K562 (cell line): ENCODE data around the gene NQO2.
A peak's percentile ranks its signal among the peaks of the same experiment; 100 is the strongest.

ENCODE experiments used
- ADNP ChIP-seq: fragments of 200-800 bp; sonication (Bioruptor generic); IDR thresholded peaks from 2 replicates; pipeline ENCODE4 v1.6.1; 2016; ENCODE audit warnings: missing genetic modification characterization, missing compliant biosample characterization
- ESRRA ChIP-seq: fragments of 450-650 bp; IDR thresholded peaks from 2 replicates; pipeline ENCODE4 v1.6.1; 2014; ENCODE audit warnings: low read depth, mild to moderate bottlenecking, moderate library complexity, borderline replicate concordance
- GABPA ChIP-seq: fragments of 200-800 bp; sonication (Bioruptor generic); conservative IDR thresholded peaks from 2 replicates; pipeline ENCODE4 v1.6.1; 2016; ENCODE audit warnings: low read depth, missing genetic modification characterization, missing compliant biosample characterization
- NUFIP1 ChIP-seq: fragments of 450-650 bp; IDR thresholded peaks from 2 replicates; pipeline ENCODE4 v1.6.1; 2018; ENCODE audit not compliant: partially characterized antibody
- POLR2A ChIP-seq: fragments of 450-650 bp; conservative IDR thresholded peaks from 2 replicates; pipeline ENCODE4 v1.6.1; 2016
- TRIM24 ChIP-seq, 2 experiments: fragments of 450-650 bp; IDR thresholded peaks; 2 replicates each; pipeline ENCODE4 v1.6.1; 2016
- ZBTB7A ChIP-seq: IDR thresholded peaks from 2 replicates; pipeline ENCODE4 v1.6.1; 2011; ENCODE audit warnings: low read depth, mild to moderate bottlenecking, low read length, moderate library complexity, borderline replicate concordance; ENCODE audit not compliant: control insufficient read depth
- TF ChIP-seq, protein P1 (sequence below), 3 experiments: IDR thresholded peaks in 2 of 3; conservative IDR thresholded peaks in 1 of 3; 2 replicates each; pipeline ENCODE4 v1.5.1; 2011 to 2012; ENCODE audit warnings: low read length in 3 of 3, mild to moderate bottlenecking in 3 of 3, control low read depth in 2 of 3, improper control_type of control experiment in 1 of 3, inconsistent platforms in 1 of 3, low read depth in 1 of 3, mixed read lengths in 1 of 3, moderate library complexity in 1 of 3; ENCODE audit not compliant: insufficient read depth in 2 of 3
- TF ChIP-seq, protein P2 (sequence below): sonication (generic); formaldehyde crosslinking; IDR thresholded peaks from 2 replicates; pipeline ENCODE4 v1.8.0; 2022; ENCODE audit warnings: mild to moderate bottlenecking, missing genetic modification reagents
- TF ChIP-seq, protein P3 (sequence below): fragments of 450-650 bp; formaldehyde crosslinking; IDR thresholded peaks from 2 replicates; pipeline ENCODE4 v1.4.0; 2020; ENCODE audit warnings: mild to moderate bottlenecking, moderate library complexity
- TF ChIP-seq, protein P4 (sequence below): sonication (generic); formaldehyde crosslinking; IDR thresholded peaks from 2 replicates; pipeline ENCODE4 v1.8.0; 2023; ENCODE audit warnings: mild to moderate bottlenecking, missing genetic modification reagents
- TF ChIP-seq, protein P5 (sequence below): fragments of 200-800 bp; sonication (Bioruptor generic); IDR thresholded peaks from 2 replicates; pipeline ENCODE4 v1.6.1; 2016; ENCODE audit warnings: missing genetic modification characterization, missing compliant biosample characterization

DNA sequence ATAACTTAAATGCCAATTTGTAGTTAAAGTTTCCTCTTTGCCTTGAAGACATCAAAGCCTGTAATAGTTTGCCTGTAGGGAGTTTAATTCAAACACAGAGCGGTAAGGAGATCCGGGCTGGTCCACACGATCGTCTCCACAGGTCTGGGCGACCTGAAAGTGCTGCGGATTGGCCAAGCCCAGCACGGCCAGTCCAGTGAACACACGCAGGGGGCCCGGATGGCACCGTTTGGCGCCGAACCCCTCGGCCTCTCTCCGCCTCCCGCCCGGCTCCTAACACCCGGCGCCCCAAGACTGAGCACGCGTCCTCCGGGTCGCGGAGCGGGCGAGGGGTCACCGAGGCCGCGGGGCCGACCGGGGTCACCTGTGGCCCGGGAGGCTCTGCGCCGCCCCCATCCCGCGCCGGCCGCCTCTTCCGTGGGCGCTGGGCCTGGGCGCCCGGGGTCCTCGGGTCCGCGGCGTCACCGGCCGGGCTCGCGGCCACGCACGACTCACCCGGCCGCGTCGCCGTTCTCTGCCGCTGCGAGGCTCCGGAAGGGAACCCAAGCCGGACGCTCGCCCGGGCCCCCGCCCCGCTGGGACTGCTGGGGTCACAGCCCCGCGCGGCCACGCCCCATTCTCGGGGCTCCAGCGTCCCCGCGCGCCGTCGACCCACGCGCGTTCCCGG is 28.8 kb upstream of the NQO2 start:
- TF ChIP-seq, protein P1, sequence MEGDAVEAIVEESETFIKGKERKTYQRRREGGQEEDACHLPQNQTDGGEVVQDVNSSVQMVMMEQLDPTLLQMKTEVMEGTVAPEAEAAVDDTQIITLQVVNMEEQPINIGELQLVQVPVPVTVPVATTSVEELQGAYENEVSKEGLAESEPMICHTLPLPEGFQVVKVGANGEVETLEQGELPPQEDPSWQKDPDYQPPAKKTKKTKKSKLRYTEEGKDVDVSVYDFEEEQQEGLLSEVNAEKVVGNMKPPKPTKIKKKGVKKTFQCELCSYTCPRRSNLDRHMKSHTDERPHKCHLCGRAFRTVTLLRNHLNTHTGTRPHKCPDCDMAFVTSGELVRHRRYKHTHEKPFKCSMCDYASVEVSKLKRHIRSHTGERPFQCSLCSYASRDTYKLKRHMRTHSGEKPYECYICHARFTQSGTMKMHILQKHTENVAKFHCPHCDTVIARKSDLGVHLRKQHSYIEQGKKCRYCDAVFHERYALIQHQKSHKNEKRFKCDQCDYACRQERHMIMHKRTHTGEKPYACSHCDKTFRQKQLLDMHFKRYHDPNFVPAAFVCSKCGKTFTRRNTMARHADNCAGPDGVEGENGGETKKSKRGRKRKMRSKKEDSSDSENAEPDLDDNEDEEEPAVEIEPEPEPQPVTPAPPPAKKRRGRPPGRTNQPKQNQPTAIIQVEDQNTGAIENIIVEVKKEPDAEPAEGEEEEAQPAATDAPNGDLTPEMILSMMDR (IDR thresholded peaks at IDR 0.05 in 2 of 3, conservative IDR thresholded peaks at IDR 0.05 in 1 of 3; ENCODE audit: insufficient read depth in 2 of 3, low read depth in 1 of 3, low read length in 3 of 3) = no peak
- TF ChIP-seq POLR2A = no peak; the same call in 1 of the 2 replicates
- TF ChIP-seq ZBTB7A = peak; percentile 87
- no peak for TF ChIP-seq NUFIP1
- TF ChIP-seq, protein P2, sequence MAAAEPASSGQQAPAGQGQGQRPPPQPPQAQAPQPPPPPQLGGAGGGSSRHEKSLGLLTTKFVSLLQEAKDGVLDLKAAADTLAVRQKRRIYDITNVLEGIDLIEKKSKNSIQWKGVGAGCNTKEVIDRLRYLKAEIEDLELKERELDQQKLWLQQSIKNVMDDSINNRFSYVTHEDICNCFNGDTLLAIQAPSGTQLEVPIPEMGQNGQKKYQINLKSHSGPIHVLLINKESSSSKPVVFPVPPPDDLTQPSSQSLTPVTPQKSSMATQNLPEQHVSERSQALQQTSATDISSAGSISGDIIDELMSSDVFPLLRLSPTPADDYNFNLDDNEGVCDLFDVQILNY (CRISPR knock-in tag) = no peak
- TF ChIP-seq GABPA = peak; percentile 90
- no peak for TF ChIP-seq TRIM24 (IDR thresholded peaks at IDR 0.05)
- TF ChIP-seq, protein P3, sequence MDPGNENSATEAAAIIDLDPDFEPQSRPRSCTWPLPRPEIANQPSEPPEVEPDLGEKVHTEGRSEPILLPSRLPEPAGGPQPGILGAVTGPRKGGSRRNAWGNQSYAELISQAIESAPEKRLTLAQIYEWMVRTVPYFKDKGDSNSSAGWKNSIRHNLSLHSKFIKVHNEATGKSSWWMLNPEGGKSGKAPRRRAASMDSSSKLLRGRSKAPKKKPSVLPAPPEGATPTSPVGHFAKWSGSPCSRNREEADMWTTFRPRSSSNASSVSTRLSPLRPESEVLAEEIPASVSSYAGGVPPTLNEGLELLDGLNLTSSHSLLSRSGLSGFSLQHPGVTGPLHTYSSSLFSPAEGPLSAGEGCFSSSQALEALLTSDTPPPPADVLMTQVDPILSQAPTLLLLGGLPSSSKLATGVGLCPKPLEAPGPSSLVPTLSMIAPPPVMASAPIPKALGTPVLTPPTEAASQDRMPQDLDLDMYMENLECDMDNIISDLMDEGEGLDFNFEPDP = no peak
- TF ChIP-seq, protein P4, sequence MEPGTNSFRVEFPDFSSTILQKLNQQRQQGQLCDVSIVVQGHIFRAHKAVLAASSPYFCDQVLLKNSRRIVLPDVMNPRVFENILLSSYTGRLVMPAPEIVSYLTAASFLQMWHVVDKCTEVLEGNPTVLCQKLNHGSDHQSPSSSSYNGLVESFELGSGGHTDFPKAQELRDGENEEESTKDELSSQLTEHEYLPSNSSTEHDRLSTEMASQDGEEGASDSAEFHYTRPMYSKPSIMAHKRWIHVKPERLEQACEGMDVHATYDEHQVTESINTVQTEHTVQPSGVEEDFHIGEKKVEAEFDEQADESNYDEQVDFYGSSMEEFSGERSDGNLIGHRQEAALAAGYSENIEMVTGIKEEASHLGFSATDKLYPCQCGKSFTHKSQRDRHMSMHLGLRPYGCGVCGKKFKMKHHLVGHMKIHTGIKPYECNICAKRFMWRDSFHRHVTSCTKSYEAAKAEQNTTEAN (CRISPR knock-in tag) = no peak
- TF ChIP-seq, protein P5, sequence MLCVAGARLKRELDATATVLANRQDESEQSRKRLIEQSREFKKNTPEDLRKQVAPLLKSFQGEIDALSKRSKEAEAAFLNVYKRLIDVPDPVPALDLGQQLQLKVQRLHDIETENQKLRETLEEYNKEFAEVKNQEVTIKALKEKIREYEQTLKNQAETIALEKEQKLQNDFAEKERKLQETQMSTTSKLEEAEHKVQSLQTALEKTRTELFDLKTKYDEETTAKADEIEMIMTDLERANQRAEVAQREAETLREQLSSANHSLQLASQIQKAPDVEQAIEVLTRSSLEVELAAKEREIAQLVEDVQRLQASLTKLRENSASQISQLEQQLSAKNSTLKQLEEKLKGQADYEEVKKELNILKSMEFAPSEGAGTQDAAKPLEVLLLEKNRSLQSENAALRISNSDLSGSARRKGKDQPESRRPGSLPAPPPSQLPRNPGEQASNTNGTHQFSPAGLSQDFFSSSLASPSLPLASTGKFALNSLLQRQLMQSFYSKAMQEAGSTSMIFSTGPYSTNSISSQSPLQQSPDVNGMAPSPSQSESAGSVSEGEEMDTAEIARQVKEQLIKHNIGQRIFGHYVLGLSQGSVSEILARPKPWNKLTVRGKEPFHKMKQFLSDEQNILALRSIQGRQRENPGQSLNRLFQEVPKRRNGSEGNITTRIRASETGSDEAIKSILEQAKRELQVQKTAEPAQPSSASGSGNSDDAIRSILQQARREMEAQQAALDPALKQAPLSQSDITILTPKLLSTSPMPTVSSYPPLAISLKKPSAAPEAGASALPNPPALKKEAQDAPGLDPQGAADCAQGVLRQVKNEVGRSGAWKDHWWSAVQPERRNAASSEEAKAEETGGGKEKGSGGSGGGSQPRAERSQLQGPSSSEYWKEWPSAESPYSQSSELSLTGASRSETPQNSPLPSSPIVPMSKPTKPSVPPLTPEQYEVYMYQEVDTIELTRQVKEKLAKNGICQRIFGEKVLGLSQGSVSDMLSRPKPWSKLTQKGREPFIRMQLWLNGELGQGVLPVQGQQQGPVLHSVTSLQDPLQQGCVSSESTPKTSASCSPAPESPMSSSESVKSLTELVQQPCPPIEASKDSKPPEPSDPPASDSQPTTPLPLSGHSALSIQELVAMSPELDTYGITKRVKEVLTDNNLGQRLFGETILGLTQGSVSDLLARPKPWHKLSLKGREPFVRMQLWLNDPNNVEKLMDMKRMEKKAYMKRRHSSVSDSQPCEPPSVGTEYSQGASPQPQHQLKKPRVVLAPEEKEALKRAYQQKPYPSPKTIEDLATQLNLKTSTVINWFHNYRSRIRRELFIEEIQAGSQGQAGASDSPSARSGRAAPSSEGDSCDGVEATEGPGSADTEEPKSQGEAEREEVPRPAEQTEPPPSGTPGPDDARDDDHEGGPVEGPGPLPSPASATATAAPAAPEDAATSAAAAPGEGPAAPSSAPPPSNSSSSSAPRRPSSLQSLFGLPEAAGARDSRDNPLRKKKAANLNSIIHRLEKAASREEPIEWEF (CRISPR knock-in tag) = no peak
- TF ChIP-seq ADNP = no peak
- peak; percentile 46; the same call in 1 of the 2 replicates for TF ChIP-seq ESRRA
